Measurements from ENCODE around the gene FBLN5. TPM values are rescaled to one million over a fixed set of nuclear protein-coding genes. Genes with fewer than 3 reads are reported as not detected.

FBLN5 gene
- total RNA-seq, 6 experiments from 2014 or later, result 127 to 242 (median 205) TPM

GRCh38 chr14:91860238-91860637 lies 87.3 kb downstream of the FBLN5 start:
- DNase-seq, result no peak

GRCh38 chr14:91858536-91859275 lies 88.8 kb downstream of the FBLN5 start:
- Mint-ChIP-seq H3K36me3 (ENCODE audit: low read depth) (no peaks in the 10 kb centered on the region), H3K9me3 (no peaks in the 10 kb centered on the region), H3K4me3 (peak overlapping the region; percentile 6; the same call in 1 of the 2 replicates), H3K27me3 (ENCODE audit: insufficient read depth) (peaks cover 5% of the 10 kb centered on the region), H3K4me1 (ENCODE audit: low read depth) (peaks cover 24% of the 10 kb centered on the region), H3K27ac (peak overlapping the region; percentile 58)
- no peak for TF ChIP-seq CTCF (IDR thresholded peaks at IDR 0.05)
- DNase-seq, result peak; percentile 69

More at GRCh38 chr14:91860238-91860637, 87.3 kb downstream of the FBLN5 start:
- H3K36me3 Mint-ChIP-seq (ENCODE audit: low read depth), result no peaks in the 10 kb centered on the region
- peaks cover 24% of the 10 kb centered on the region for H3K4me1 Mint-ChIP-seq (ENCODE audit: low read depth)
- H3K27ac Mint-ChIP-seq, result no peak overlapping the region
- peaks cover 5% of the 10 kb centered on the region for H3K27me3 Mint-ChIP-seq (ENCODE audit: insufficient read depth)
- no peak overlapping the region for H3K4me3 Mint-ChIP-seq
- no peaks in the 10 kb centered on the region for H3K9me3 Mint-ChIP-seq
- TF ChIP-seq CTCF (IDR thresholded peaks at IDR 0.05), result no peak

- H3K27me3 Mint-ChIP-seq (ENCODE audit: insufficient read depth), result peaks cover 5% of the 10 kb centered on the region
- H3K4me3 Mint-ChIP-seq, result no peak overlapping the region
- no peaks in the 10 kb centered on the region for H3K9me3 Mint-ChIP-seq
- no peak overlapping the region for H3K27ac Mint-ChIP-seq
- TF ChIP-seq CTCF (IDR thresholded peaks at IDR 0.05), result no peak
- peaks cover 24% of the 10 kb centered on the region for H3K4me1 Mint-ChIP-seq (ENCODE audit: low read depth)
- DNase-seq, result no peak
- no peaks in the 10 kb centered on the region for H3K36me3 Mint-ChIP-seq (ENCODE audit: low read depth)
These were observed 89.9 kb downstream of the FBLN5 start for GRCh38 chr14:91857614-91858013.

- Mint-ChIP-seq H3K9me3 (no peaks in the 10 kb centered on the region), H3K36me3 (ENCODE audit: low read depth) (no peaks in the 10 kb centered on the region), H3K4me3 (no peak overlapping the region), H3K27me3 (ENCODE audit: insufficient read depth) (peaks cover 2% of the 10 kb centered on the region; the same call in 1 of the 2 replicates), H3K27ac (no peak overlapping the region), H3K4me1 (ENCODE audit: low read depth) (peaks cover 22% of the 10 kb centered on the region)
- TF ChIP-seq CTCF (IDR thresholded peaks at IDR 0.05), result no peak
- no peak for DNase-seq
These were observed 93.1 kb downstream of the FBLN5 start for GRCh38 chr14:91854327-91854934.

- no peaks in the 10 kb centered on the region for H3K9me3 Mint-ChIP-seq
- TF ChIP-seq CTCF (IDR thresholded peaks at IDR 0.05), result no peak
- H3K4me1 Mint-ChIP-seq (ENCODE audit: low read depth), result peaks cover 7% of the 10 kb centered on the region
- H3K36me3 Mint-ChIP-seq (ENCODE audit: low read depth), result no peaks in the 10 kb centered on the region
- no peak overlapping the region for H3K27ac Mint-ChIP-seq
- peaks cover 2% of the 10 kb centered on the region for H3K27me3 Mint-ChIP-seq (ENCODE audit: insufficient read depth)
- no peak overlapping the region for H3K4me3 Mint-ChIP-seq
- no peak for DNase-seq
These were observed 95.9 kb downstream of the FBLN5 start for GRCh38 chr14:91851563-91851962.
